ENCODE measurements around the gene DRAXIN. TPM values are rescaled to one million over a fixed set of nuclear protein-coding genes. Genes with fewer than 3 reads are reported as not detected.

The DRAXIN gene
- total RNA-seq, 1 experiment from 2014 or later: 20.5 TPM

DNA sequence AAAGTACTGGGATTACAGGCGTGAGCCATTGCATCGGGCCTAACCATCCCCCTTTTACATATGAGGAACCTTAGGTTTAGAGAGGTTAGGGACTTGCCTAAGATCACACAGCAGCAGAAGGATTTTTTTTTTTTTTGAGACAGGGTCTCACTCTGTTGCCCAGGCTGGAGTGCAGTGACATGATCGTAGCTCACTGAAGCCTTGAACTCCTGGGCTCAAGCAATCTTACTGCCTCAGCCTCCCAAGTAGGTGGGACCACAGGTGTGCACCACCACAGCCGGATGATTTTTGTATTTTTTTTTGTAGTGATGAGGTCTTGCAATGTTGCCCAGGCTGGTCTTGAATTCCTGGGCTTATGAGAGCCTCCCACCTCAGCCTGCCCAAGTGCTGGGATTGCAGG, 68.3 kb downstream of the DRAXIN start:
- Histone ChIP-seq H2AK5ac (ENCODE audit: insufficient read length, low read length) (no peak overlapping the region), H3K27ac (ENCODE audit: insufficient read length, low read depth, low read length) (no peak overlapping the region), H3K4me1 (ENCODE audit: insufficient read depth, low read length) (no peaks in the 10 kb centered on the region), H3K79me2 (ENCODE audit: insufficient read depth, low read length) (no peaks in the 10 kb centered on the region), H3K18ac (ENCODE audit: insufficient read length, low read depth, low read length) (no peak overlapping the region), H3T11ph (ENCODE audit: low read length) (no peak overlapping the region), H4K91ac (ENCODE audit: insufficient read length, low read depth, low read length) (no peak overlapping the region), H3K9ac (ENCODE audit: extremely low read depth, insufficient read length, low read length) (no peak overlapping the region), H4K20me1 (ENCODE audit: control insufficient read depth, insufficient read depth, insufficient read length) (no peaks in the 10 kb centered on the region), H3K4ac (ENCODE audit: low read depth, low read length) (no peak overlapping the region), H3K23ac (ENCODE audit: insufficient read length, low read depth, low read length) (no peak overlapping the region), H3K9me3 (ENCODE audit: control insufficient read depth, low read depth, low read length) (no peaks in the 10 kb centered on the region), H3K23me2 (ENCODE audit: insufficient read length, low read depth, low read length, poor library complexity, severe bottlenecking) (no peaks in the 10 kb centered on the region), H3K14ac (ENCODE audit: insufficient read depth, low read length) (no peak overlapping the region), H2BK20ac (ENCODE audit: low read depth, low read length, poor library complexity, severe bottlenecking) (no peak overlapping the region), H2BK15ac (ENCODE audit: low read depth, low read length) (no peak overlapping the region), H3K79me1 (ENCODE audit: insufficient read depth, low read depth, low read length, poor library complexity, severe bottlenecking) (no peaks in the 10 kb centered on the region), H3K56ac (ENCODE audit: insufficient read length, low read depth, low read length) (no peak overlapping the region), H2BK12ac (ENCODE audit: insufficient read length, low read depth, low read length) (no peak overlapping the region), H2BK120ac (ENCODE audit: low read depth, low read length, poor library complexity, severe bottlenecking) (no peak overlapping the region), H2AFZ (ENCODE audit: low read length) (no peak overlapping the region), H3K27me3 (ENCODE audit: insufficient read depth, low read length) (peaks cover 16% of the 10 kb centered on the region), H3K4me2 (ENCODE audit: insufficient read depth, insufficient read length, low read length) (no peak overlapping the region), H4K8ac (replicated peaks; ENCODE audit: insufficient read length, low read depth, low read length) (no peak overlapping the region), H4K5ac (ENCODE audit: insufficient read length, low read depth, low read length) (no peak overlapping the region), H2BK5ac (ENCODE audit: insufficient read length, low read length) (no peak overlapping the region)
- peaks cover 10 to 18% of the 10 kb centered on the region in 2 experiments for H3K4me1 Mint-ChIP-seq
- no peak overlapping the region for H3K4me3 Mint-ChIP-seq
- DNase-seq: no peak
- peaks cover 75% of the 10 kb centered on the region for H3K27me3 Mint-ChIP-seq (ENCODE audit: low read depth)
- WGBS (ENCODE audit: extremely low coverage, insufficient read length, low lambda C conversion rate): no CpG with 5 or more reads among the region's 4 CpGs
- H3K36me3 Mint-ChIP-seq (ENCODE audit: insufficient read depth in 1 of 3, low read depth in 3 of 3): no peaks in the 10 kb centered on the region; a peak in 1 of 7 replicates
- H3K9me3 Mint-ChIP-seq: peaks cover 14 to 18% of the 10 kb centered on the region in 2 experiments
- H3K27ac Mint-ChIP-seq: no peak overlapping the region
- TF ChIP-seq, protein P1, sequence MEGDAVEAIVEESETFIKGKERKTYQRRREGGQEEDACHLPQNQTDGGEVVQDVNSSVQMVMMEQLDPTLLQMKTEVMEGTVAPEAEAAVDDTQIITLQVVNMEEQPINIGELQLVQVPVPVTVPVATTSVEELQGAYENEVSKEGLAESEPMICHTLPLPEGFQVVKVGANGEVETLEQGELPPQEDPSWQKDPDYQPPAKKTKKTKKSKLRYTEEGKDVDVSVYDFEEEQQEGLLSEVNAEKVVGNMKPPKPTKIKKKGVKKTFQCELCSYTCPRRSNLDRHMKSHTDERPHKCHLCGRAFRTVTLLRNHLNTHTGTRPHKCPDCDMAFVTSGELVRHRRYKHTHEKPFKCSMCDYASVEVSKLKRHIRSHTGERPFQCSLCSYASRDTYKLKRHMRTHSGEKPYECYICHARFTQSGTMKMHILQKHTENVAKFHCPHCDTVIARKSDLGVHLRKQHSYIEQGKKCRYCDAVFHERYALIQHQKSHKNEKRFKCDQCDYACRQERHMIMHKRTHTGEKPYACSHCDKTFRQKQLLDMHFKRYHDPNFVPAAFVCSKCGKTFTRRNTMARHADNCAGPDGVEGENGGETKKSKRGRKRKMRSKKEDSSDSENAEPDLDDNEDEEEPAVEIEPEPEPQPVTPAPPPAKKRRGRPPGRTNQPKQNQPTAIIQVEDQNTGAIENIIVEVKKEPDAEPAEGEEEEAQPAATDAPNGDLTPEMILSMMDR (conservative IDR thresholded peaks at IDR 0.05): no peak

Measured in H9 (cell line).